Loucy (cell line): Measurements from ENCODE around the gene SLC39A2.

ENCODE experiments used
- CTCF ChIP-seq: fragments of 200-600 bp; sonication (generic); conservative IDR thresholded peaks from 2 replicates; pipeline ENCODE4 v1.5.1; 2014; ENCODE audit warnings: mild to moderate bottlenecking, antibody characterized with exemption, low read length
- EZH2phosphoT487 ChIP-seq: fragments of 200-600 bp; IDR thresholded peaks from 2 replicates; pipeline ENCODE4 v1.6.1; 2018; ENCODE audit warnings: antibody characterized with exemption, mild to moderate bottlenecking, moderate library complexity, borderline replicate concordance

GRCh38 chr14:21018286-21018685 is 19.2 kb downstream of the SLC39A2 start:
- TF ChIP-seq CTCF, result no peak
- TF ChIP-seq EZH2phosphoT487, result no peak
